ENCODE data around the gene MLPH.
"Not testable (repeated sequence)": the region's sequence is repeated elsewhere in the genome, so short reads cannot be mapped to it uniquely, and the experiment has no call there.

Gene MLPH

GRCh38 chr2:237467447-237468179, 19.4 kb upstream of the MLPH start:
- DNase-seq (ENCODE audit: low spot score) = no peak
- Mint-ChIP-seq H3K27ac (no peak overlapping the region), H3K4me3 (no peak overlapping the region), H3K27me3 (ENCODE audit: low read depth) (no peaks in the 10 kb centered on the region), H3K36me3 (ENCODE audit: low read depth) (no peaks in the 10 kb centered on the region), H3K4me1 (ENCODE audit: low read depth) (no peaks in the 10 kb centered on the region), H3K9me3 (no peaks in the 10 kb centered on the region)

- not testable (repeated sequence) for H3K27ac Mint-ChIP-seq; H3K36me3 Mint-ChIP-seq (ENCODE audit: low read depth)
Observed at GRCh38 chr2:237469410-237469809, 17.6 kb upstream of the MLPH start.

GRCh38 chr2:237469849-237470248, 17.2 kb upstream of the MLPH start:
- H3K27me3 Mint-ChIP-seq (ENCODE audit: low read depth) = no peaks in the 10 kb centered on the region
- DNase-seq (ENCODE audit: low spot score) = no peak
- H3K9me3 Mint-ChIP-seq = no peaks in the 10 kb centered on the region
- H3K4me3 Mint-ChIP-seq = no peak overlapping the region
- no peak overlapping the region for H3K27ac Mint-ChIP-seq
- no peaks in the 10 kb centered on the region for H3K36me3 Mint-ChIP-seq (ENCODE audit: low read depth)
- peaks cover 3% of the 10 kb centered on the region for H3K4me1 Mint-ChIP-seq (ENCODE audit: low read depth)

More at GRCh38 chr2:237469410-237469809, 17.6 kb upstream of the MLPH start:
- not testable (repeated sequence) for H3K4me1 Mint-ChIP-seq (ENCODE audit: low read depth); H3K9me3 Mint-ChIP-seq; H3K4me3 Mint-ChIP-seq; H3K27me3 Mint-ChIP-seq (ENCODE audit: low read depth); DNase-seq (ENCODE audit: low spot score)

GRCh38 chr2:237470914-237471313, 16.1 kb upstream of the MLPH start:
- H3K36me3 Mint-ChIP-seq (ENCODE audit: low read depth) = no peaks in the 10 kb centered on the region
- DNase-seq (ENCODE audit: low spot score) = no peak
- H3K9me3 Mint-ChIP-seq = no peaks in the 10 kb centered on the region
- H3K4me3 Mint-ChIP-seq = no peak overlapping the region
- peaks cover 1% of the 10 kb centered on the region for H3K27me3 Mint-ChIP-seq (ENCODE audit: low read depth)
- H3K27ac Mint-ChIP-seq = no peak overlapping the region
- H3K4me1 Mint-ChIP-seq (ENCODE audit: low read depth) = peaks cover 7% of the 10 kb centered on the region

- H3K4me3 Mint-ChIP-seq = no peak overlapping the region
- peaks cover 10% of the 10 kb centered on the region for H3K4me1 Mint-ChIP-seq (ENCODE audit: low read depth)
- no peak overlapping the region for H3K27ac Mint-ChIP-seq
- no peak for DNase-seq (ENCODE audit: low spot score)
- H3K27me3 Mint-ChIP-seq (ENCODE audit: low read depth) = peaks cover 8% of the 10 kb centered on the region
- H3K9me3 Mint-ChIP-seq = no peaks in the 10 kb centered on the region
- H3K36me3 Mint-ChIP-seq (ENCODE audit: low read depth) = no peaks in the 10 kb centered on the region
Observed at GRCh38 chr2:237471438-237472186, 15.4 kb upstream of the MLPH start.

GRCh38 chr2:237472187-237472712, 14.8 kb upstream of the MLPH start:
- no peak overlapping the region for H3K27ac Mint-ChIP-seq

GRCh38 chr2:237472909-237473877, 13.9 kb upstream of the MLPH start:
- no peak overlapping the region for H3K27ac Mint-ChIP-seq
- H3K4me3 Mint-ChIP-seq = no peak overlapping the region
- no peaks in the 10 kb centered on the region for H3K9me3 Mint-ChIP-seq
- H3K27me3 Mint-ChIP-seq (ENCODE audit: low read depth) = peaks cover 19% of the 10 kb centered on the region
- DNase-seq (ENCODE audit: low spot score) = no peak
- H3K4me1 Mint-ChIP-seq (ENCODE audit: low read depth) = peaks cover 10% of the 10 kb centered on the region
- H3K36me3 Mint-ChIP-seq (ENCODE audit: low read depth) = no peaks in the 10 kb centered on the region

More at GRCh38 chr2:237472187-237472712, 14.8 kb upstream of the MLPH start:
- Mint-ChIP-seq H3K4me3 (no peak overlapping the region), H3K4me1 (ENCODE audit: low read depth) (peaks cover 10% of the 10 kb centered on the region), H3K36me3 (ENCODE audit: low read depth) (no peaks in the 10 kb centered on the region), H3K9me3 (no peaks in the 10 kb centered on the region), H3K27me3 (ENCODE audit: low read depth) (peaks cover 15% of the 10 kb centered on the region)
- DNase-seq (ENCODE audit: low spot score) = no peak

GRCh38 chr2:237473878-237474441, 13.1 kb upstream of the MLPH start:
- H3K36me3 Mint-ChIP-seq (ENCODE audit: low read depth) = no peaks in the 10 kb centered on the region
- H3K27ac Mint-ChIP-seq = no peak overlapping the region
- no peak for DNase-seq (ENCODE audit: low spot score)
- H3K27me3 Mint-ChIP-seq (ENCODE audit: low read depth) = peaks cover 19% of the 10 kb centered on the region
- peak overlapping the region; percentile 83 for H3K4me3 Mint-ChIP-seq
- H3K4me1 Mint-ChIP-seq (ENCODE audit: low read depth) = peaks cover 10% of the 10 kb centered on the region
- no peaks in the 10 kb centered on the region for H3K9me3 Mint-ChIP-seq

- no peak for DNase-seq (ENCODE audit: low spot score)
- Mint-ChIP-seq H3K9me3 (no peaks in the 10 kb centered on the region), H3K4me1 (ENCODE audit: low read depth) (peaks cover 10% of the 10 kb centered on the region), H3K27ac (peak overlapping the region; percentile 82), H3K4me3 (peak overlapping the region; percentile 83), H3K36me3 (ENCODE audit: low read depth) (no peaks in the 10 kb centered on the region), H3K27me3 (ENCODE audit: low read depth) (peaks cover 19% of the 10 kb centered on the region)
Observed at GRCh38 chr2:237474442-237474911, 12.6 kb upstream of the MLPH start.

GRCh38 chr2:237474931-237475703, 11.9 kb upstream of the MLPH start:
- Mint-ChIP-seq H3K9me3 (no peaks in the 10 kb centered on the region), H3K27ac (peak overlapping the region; percentile 82), H3K4me3 (peak overlapping the region; percentile 83), H3K27me3 (ENCODE audit: low read depth) (peaks cover 19% of the 10 kb centered on the region), H3K4me1 (ENCODE audit: low read depth) (peaks cover 10% of the 10 kb centered on the region), H3K36me3 (ENCODE audit: low read depth) (no peaks in the 10 kb centered on the region)
- peak; percentile 70 for DNase-seq (ENCODE audit: low spot score)

GRCh38 chr2:237475704-237476141, 11.3 kb upstream of the MLPH start:
- peak; percentile 53 for DNase-seq (ENCODE audit: low spot score)
- H3K4me1 Mint-ChIP-seq (ENCODE audit: low read depth) = peaks cover 10% of the 10 kb centered on the region
- peak overlapping the region; percentile 46 for H3K27ac Mint-ChIP-seq

GRCh38 chr2:237478095-237478494, 9.0 kb upstream of the MLPH start:
- no peak overlapping the region for H3K27ac Mint-ChIP-seq
- H3K36me3 Mint-ChIP-seq (ENCODE audit: low read depth) = no peaks in the 10 kb centered on the region
- no peaks in the 10 kb centered on the region for H3K9me3 Mint-ChIP-seq
- H3K27me3 Mint-ChIP-seq (ENCODE audit: low read depth) = peaks cover 29% of the 10 kb centered on the region
- no peak overlapping the region for H3K4me3 Mint-ChIP-seq
- peaks cover 10% of the 10 kb centered on the region for H3K4me1 Mint-ChIP-seq (ENCODE audit: low read depth)
- DNase-seq (ENCODE audit: low spot score) = no peak

More at GRCh38 chr2:237475704-237476141, 11.3 kb upstream of the MLPH start:
- Mint-ChIP-seq H3K9me3 (no peaks in the 10 kb centered on the region), H3K4me3 (peak overlapping the region; percentile 77), H3K36me3 (ENCODE audit: low read depth) (no peaks in the 10 kb centered on the region), H3K27me3 (ENCODE audit: low read depth) (peaks cover 19% of the 10 kb centered on the region)

All from T-helper 2 cell treated with Interferon-gamma antibody and Interleukin-4, amounts not matched to agents 5 μg/mL and 100 μg/mL, for 36 hours (primary cell).